ENCODE measurements around the gene DST.

DNA sequence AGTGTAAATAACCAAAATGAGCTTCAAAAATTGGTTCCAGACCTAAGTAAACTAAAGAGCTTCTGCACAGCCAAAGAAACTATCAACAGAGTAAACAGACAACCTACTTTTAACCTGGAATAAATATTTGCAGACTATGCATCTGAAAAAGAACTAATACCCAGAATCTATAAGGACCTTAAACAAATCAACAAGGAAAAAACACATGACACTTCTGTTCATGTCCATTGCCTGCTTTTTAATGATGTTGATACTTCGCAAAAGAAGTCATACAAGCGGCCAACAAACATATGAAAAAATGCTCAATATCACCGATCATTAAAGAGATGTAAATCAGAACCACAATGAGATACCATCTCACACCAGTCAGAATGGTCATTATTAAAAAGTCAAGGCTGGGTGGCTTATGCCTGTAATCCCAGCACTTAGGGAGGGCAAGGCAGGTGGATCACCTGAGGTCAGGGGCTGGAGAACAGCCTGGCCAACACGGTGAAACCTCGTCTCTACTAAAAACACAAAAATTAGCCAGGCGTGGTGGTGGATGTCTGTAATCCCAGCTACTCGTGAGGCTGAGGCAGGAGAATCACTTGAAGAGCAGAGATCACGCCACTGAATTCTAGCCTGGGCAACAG, 42.5 kb upstream of the DST start:
- TF ChIP-seq, protein P1, sequence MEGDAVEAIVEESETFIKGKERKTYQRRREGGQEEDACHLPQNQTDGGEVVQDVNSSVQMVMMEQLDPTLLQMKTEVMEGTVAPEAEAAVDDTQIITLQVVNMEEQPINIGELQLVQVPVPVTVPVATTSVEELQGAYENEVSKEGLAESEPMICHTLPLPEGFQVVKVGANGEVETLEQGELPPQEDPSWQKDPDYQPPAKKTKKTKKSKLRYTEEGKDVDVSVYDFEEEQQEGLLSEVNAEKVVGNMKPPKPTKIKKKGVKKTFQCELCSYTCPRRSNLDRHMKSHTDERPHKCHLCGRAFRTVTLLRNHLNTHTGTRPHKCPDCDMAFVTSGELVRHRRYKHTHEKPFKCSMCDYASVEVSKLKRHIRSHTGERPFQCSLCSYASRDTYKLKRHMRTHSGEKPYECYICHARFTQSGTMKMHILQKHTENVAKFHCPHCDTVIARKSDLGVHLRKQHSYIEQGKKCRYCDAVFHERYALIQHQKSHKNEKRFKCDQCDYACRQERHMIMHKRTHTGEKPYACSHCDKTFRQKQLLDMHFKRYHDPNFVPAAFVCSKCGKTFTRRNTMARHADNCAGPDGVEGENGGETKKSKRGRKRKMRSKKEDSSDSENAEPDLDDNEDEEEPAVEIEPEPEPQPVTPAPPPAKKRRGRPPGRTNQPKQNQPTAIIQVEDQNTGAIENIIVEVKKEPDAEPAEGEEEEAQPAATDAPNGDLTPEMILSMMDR (IDR thresholded peaks at IDR 0.05; ENCODE audit: low read length), result no peak
- TF ChIP-seq EZH2 (optimal IDR thresholded peaks at IDR 0.05; ENCODE audit: low read depth, low read length) (no peak), EZH2phosphoT487 (IDR thresholded peaks at IDR 0.05; ENCODE audit: low read length) (no peak)
